Right cardiac atrium (tissue), 5 donors: Measurements from ENCODE around the gene PRSS27. TPM values are rescaled to one million over a fixed set of nuclear protein-coding genes. Genes with fewer than 3 reads are reported as not detected.

ENCODE experiments used
- ATAC-seq, 2 donors: fragments of 200-7000 bp; cut with Tn5 transposase; one replicate each; pipeline versions ENCODE4 v1.8.0 to v1.9.1; 2020; ENCODE audit warnings: moderate library complexity in 2 of 2, mild to moderate bottlenecking in 1 of 2
- DNase-seq, 3 donors: peaks; one replicate each; pipeline ENCODE4 v3.0.0-alpha.2; 2020
- H3K27ac ChIP-seq: one replicate; pipeline ENCODE4 v1.5.1; 2013; ENCODE audit warnings: mild to moderate bottlenecking, low read length, control low read depth, moderate library complexity
- H3K27me3 ChIP-seq: one replicate; pipeline ENCODE4 v1.6.1; 2013; ENCODE audit not compliant: control insufficient read depth, insufficient read depth
- H3K4me1 ChIP-seq: one replicate; pipeline ENCODE4 v1.6.1; 2013; ENCODE audit warnings: low read length; ENCODE audit not compliant: control insufficient read depth, insufficient read depth
- H3K4me3 ChIP-seq: one replicate; pipeline ENCODE4 v1.5.1; 2013; ENCODE audit warnings: low read length, control low read depth
- H3K9me3 ChIP-seq: one replicate; pipeline ENCODE4 v1.6.1; 2013; ENCODE audit warnings: low read length; ENCODE audit not compliant: control insufficient read depth
- WGBS: extraction: QIAGEN DNeasy Blood & Tissue Kit; methylation state at CpG from one replicate; pipeline ENCODE4 v1.1.7; 2013; 5-methylcytosine and 5-hydroxymethylcytosine counted together
- intact Hi-C, 4 donors: fragments of 100-400 bp; cut with DNase I; formaldehyde crosslinking; loops; one replicate each; pipeline versions ENCODE4 v1.11.0 to v1.14.0; 2022 to 2023
- polyA plus RNA-seq: library from polyadenylated mRNA; stranded (reverse); fragments of 200-250 nt; gene quantifications from one replicate; pipeline ENCODE4 v1.2.3, GENCODE V29; 2013
- total RNA-seq, 4 donors: library from RNA; stranded (reverse); fragmentation: NEBNext Ultra II Directional; extraction: Animal tissue kit (Norgen Biotek cat#: 25700); gene quantifications; one replicate each; pipeline ENCODE4 v1.2.1, GENCODE V29; 2021
- donor health status: healthy with polysubstance abuse.
- donor health status: DM: no; HTN: yes; CAD: no.
- donor health status: DM: no; HTN: no; CAD: no.
- donor health status: DM: no; HTN: yes; CAD: no; lungs with severe emphysema.
- donor health status: DM: yes; HTN: yes; CAD: no.

PRSS27 gene
- total and polyA plus RNA-seq, 5 donors = 0.25 to 0.64 (median 0.37) TPM

GRCh38 chr16:2762711-2763110 lies 42.7 kb upstream of the PRSS27 start:
- H3K27me3 ChIP-seq = no peaks in the 10 kb centered on the region
- H3K4me1 ChIP-seq = no peaks in the 10 kb centered on the region
- intact Hi-C loops = no loop called here
- H3K9me3 ChIP-seq = no peaks in the 10 kb centered on the region
- WGBS = over 99% methylated on average over 13 of the region's 13 CpGs
- ATAC-seq (no peak), DNase-seq (peak in 2 of 3 donors; percentile 4 to 37)
- no peak overlapping the region for H3K4me3 ChIP-seq
- no peak overlapping the region for H3K27ac ChIP-seq

- Histone ChIP-seq H3K9me3 (no peaks in the 10 kb centered on the region), H3K27ac (no peak overlapping the region), H3K27me3 (no peaks in the 10 kb centered on the region), H3K4me3 (no peak overlapping the region), H3K4me1 (peaks cover 3% of the 10 kb centered on the region)
- DNase-seq (peak in 2 of 3 donors; percentile 40 to 48), ATAC-seq (peak; percentile 6 to 27)
- intact Hi-C loops = no loop called here
- 98% methylated on average over 42 of the region's 42 CpGs for WGBS
Measured at GRCh38 chr16:2761886-2762583, 42.0 kb upstream of the PRSS27 start.

- intact Hi-C loops = no loop called here
- no peak overlapping the region for H3K4me3 ChIP-seq
- no peaks in the 10 kb centered on the region for H3K27me3 ChIP-seq
- WGBS = 97% methylated on average over 10 of the region's 10 CpGs
- DNase-seq = peak in 2 of 3 donors; percentile 3 to 28
- H3K27ac ChIP-seq = no peak overlapping the region
- H3K9me3 ChIP-seq = no peaks in the 10 kb centered on the region
- H3K4me1 ChIP-seq = peaks cover 5% of the 10 kb centered on the region
- ATAC-seq = peak in 1 of 2 donors; percentile 10
Measured at GRCh38 chr16:2761472-2761871, 41.4 kb upstream of the PRSS27 start.

GRCh38 chr16:2757344-2757743 lies 37.3 kb upstream of the PRSS27 start:
- no peaks in the 10 kb centered on the region for H3K9me3 ChIP-seq
- intact Hi-C loops = no loop called here

GRCh38 chr16:2756288-2757015 lies 36.4 kb upstream of the PRSS27 start:
- DNase-seq = no peak
- ATAC-seq = no peak
- no peaks in the 10 kb centered on the region for H3K9me3 ChIP-seq
- no peak overlapping the region for H3K4me3 ChIP-seq
- H3K27ac ChIP-seq = no peak overlapping the region
- WGBS = 88% methylated on average over 30 of the region's 30 CpGs
- intact Hi-C loops = no loop called here
- no peaks in the 10 kb centered on the region for H3K27me3 ChIP-seq
- H3K4me1 ChIP-seq = peaks cover 20% of the 10 kb centered on the region

More at GRCh38 chr16:2757344-2757743, 37.3 kb upstream of the PRSS27 start:
- WGBS = 68% methylated on average over 11 of the region's 11 CpGs
- ATAC-seq = no peak
- H3K4me1 ChIP-seq = peaks cover 17% of the 10 kb centered on the region
- DNase-seq = peak in 1 of 3 donors; percentile 16
- no peaks in the 10 kb centered on the region for H3K27me3 ChIP-seq
- H3K4me3 ChIP-seq = no peak overlapping the region
- no peak overlapping the region for H3K27ac ChIP-seq

GRCh38 chr16:2755158-2755557 lies 35.1 kb upstream of the PRSS27 start:
- Histone ChIP-seq H3K4me1 (peaks cover 20% of the 10 kb centered on the region), H3K9me3 (no peaks in the 10 kb centered on the region), H3K27ac (no peak overlapping the region), H3K4me3 (peak overlapping the region; percentile 90), H3K27me3 (no peaks in the 10 kb centered on the region)
- no peak for ATAC-seq
- 14% methylated on average over 3 of the region's 3 CpGs for WGBS
- intact Hi-C loops = no loop called here
- DNase-seq = no peak

GRCh38 chr16:2753733-2754020 lies 33.7 kb upstream of the PRSS27 start:
- Histone ChIP-seq H3K27ac (peak overlapping the region; percentile 98), H3K9me3 (no peaks in the 10 kb centered on the region), H3K4me1 (peaks cover 20% of the 10 kb centered on the region), H3K27me3 (no peaks in the 10 kb centered on the region), H3K4me3 (peak overlapping the region; percentile 90)
- peak in 1 of 3 donors; percentile 10 for DNase-seq
- intact Hi-C loops = no loop called here
- no peak for ATAC-seq
- WGBS = 2% methylated on average over 7 of the region's 7 CpGs

- H3K27me3 ChIP-seq = no peaks in the 10 kb centered on the region
- peak overlapping the region; percentile 98 for H3K27ac ChIP-seq
- DNase-seq = peak; percentile 86 to 96 (median 94)
- peaks cover 20% of the 10 kb centered on the region for H3K4me1 ChIP-seq
- no peaks in the 10 kb centered on the region for H3K9me3 ChIP-seq
- peak; percentile 79 to 87 for ATAC-seq
- intact Hi-C loops = no loop called here
- peak overlapping the region; percentile 90 for H3K4me3 ChIP-seq
- under 1% methylated on average over 80 of the region's 82 CpGs for WGBS
Measured at GRCh38 chr16:2752850-2753732, 33.1 kb upstream of the PRSS27 start.

- DNase-seq = peak; percentile 96 to 98 (median 98)
- peak; percentile 94 to 96 for ATAC-seq
Measured at GRCh38 chr16:2752035-2752849, 32.2 kb upstream of the PRSS27 start, which contains the start of gene SRRM2. SRRM2 (plus strand) TSS chr16:2752638; CDS start chr16:2756365, 3,727 bp downstream.

GRCh38 chr16:2751577-2752034 lies 31.6 kb upstream of the PRSS27 start:
- H3K27me3 ChIP-seq = no peaks in the 10 kb centered on the region
- DNase-seq = peak; percentile 37 to 79 (median 73)
- H3K27ac ChIP-seq = peak overlapping the region; percentile 98
- H3K9me3 ChIP-seq = no peaks in the 10 kb centered on the region
- peaks cover 16% of the 10 kb centered on the region for H3K4me1 ChIP-seq
- intact Hi-C loops = no loop called here
- peak overlapping the region; percentile 90 for H3K4me3 ChIP-seq
- no peak for ATAC-seq
- WGBS = 52% methylated on average over 23 of the region's 23 CpGs

More at GRCh38 chr16:2752035-2752849, 32.2 kb upstream of the PRSS27 start, which contains the start of gene SRRM2:
- under 1% methylated on average over 99 of the region's 99 CpGs for WGBS
- Histone ChIP-seq H3K27me3 (no peaks in the 10 kb centered on the region), H3K4me1 (peaks cover 17% of the 10 kb centered on the region), H3K9me3 (no peaks in the 10 kb centered on the region), H3K27ac (peak within 1 kb of the TSS; percentile 98), H3K4me3 (peak within 1 kb of the TSS; percentile 90)
- intact Hi-C loops = no loop called here
